Right lobe of liver (tissue), 6 donors: Measurements from ENCODE around the gene SSBP4. TPM values are rescaled to one million over a fixed set of nuclear protein-coding genes. Genes with fewer than 3 reads are reported as not detected.
A peak's percentile ranks its signal among the peaks of the same experiment; 100 is the strongest.

Experiments
- ATAC-seq, 4 donors: fragments of 200-7000 bp; cut with Tn5 transposase; one replicate each; pipeline ENCODE4 v1.9.1; 2020; ENCODE audit warnings: mild to moderate bottlenecking in 4 of 4, moderate library complexity in 4 of 4
- DNase-seq, 3 donors: peaks; one replicate each; pipeline ENCODE4 v3.0.0-alpha.2; 2020
- H3K27ac ChIP-seq, 3 donors: fragments of 200-600 bp; one replicate each; pipeline ENCODE4 v1.8.0; 2022
- H3K27me3 ChIP-seq, 2 donors: fragments of 200-600 bp; one replicate each; pipeline ENCODE4 v1.8.0; 2022
- H3K36me3 ChIP-seq, 4 donors: fragments of 200-600 bp; sonication (generic) in 1 of 4; one replicate each; pipeline versions ENCODE4 v1.5.1 to v1.8.0; 2017 to 2022; ENCODE audit warnings: control low read depth in 1 of 4
- H3K4me1 ChIP-seq, 4 donors: fragments of 200-600 bp; sonication (generic) in 1 of 4; one replicate each; pipeline versions ENCODE4 v1.5.1 to v1.8.0; 2017 to 2022; ENCODE audit warnings: control low read depth in 1 of 4
- H3K4me3 ChIP-seq, 3 donors: fragments of 200-600 bp; one replicate each; pipeline ENCODE4 v1.8.0; 2022
- H3K9me3 ChIP-seq, 4 donors: fragments of 200-600 bp; sonication (generic) in 1 of 4; one replicate each; pipeline versions ENCODE4 v1.5.1 to v1.8.0; 2017 to 2022; ENCODE audit warnings: control low read depth in 1 of 4
- POLR2A ChIP-seq: fragments of 450-650 bp; IDR thresholded peaks from one replicate; pipeline ENCODE4 v1.6.1; 2017; ENCODE audit warnings: antibody characterized with exemption, mild to moderate bottlenecking
- WGBS: methylation state at CpG from one replicate; pipeline ENCODE4 v1.1.6; 2018; ENCODE audit warnings: low coverage, low lambda C conversion rate; ENCODE audit not compliant: insufficient coverage; ENCODE audit errors: missing lambda C conversion rate; 5-methylcytosine and 5-hydroxymethylcytosine counted together
- intact Hi-C, 2 donors: fragments of 100-400 bp; cut with DNase I; formaldehyde crosslinking; loops; one replicate each; pipeline versions ENCODE4 v1.11.2 to v1.14.1; 2022
- total RNA-seq, 6 experiments: library from RNA; depleted of rRNA in 2 of 6; stranded (reverse); fragments of >200 nt in 2 of 6; fragmentation: NEBNext Ultra II Directional in 3 of 6; extraction: Animal tissue kit (Norgen Biotek cat#: 25700) in 3 of 6; gene quantifications; one replicate each; pipeline versions ENCODE4 v1.1.0 to v1.2.4, GENCODE V29; 2016 to 2023
- TF ChIP-seq, protein P1 (sequence below), 4 donors: fragments of 200-600 bp in 3 of 4; fragments of 450-650 bp in 1 of 4; IDR thresholded peaks; one replicate each; pipeline versions ENCODE4 v1.5.1 to v1.8.0; 2016 to 2022; ENCODE audit warnings: antibody characterized with exemption in 4 of 4, mild to moderate bottlenecking in 2 of 4
- donor health status: DM: no; HTN: yes; CAD: no.
- donor health status: DM: no; HTN: no; CAD: no.
- donor health status: DM: no; HTN: no; CAD: no.
- donor health status: DM: no; HTN: yes; CAD: no.
- donor health status: DM: no; HTN: yes; CAD: no.

The SSBP4 gene
- total RNA-seq, 6 experiments from 2014 or later = 12.8 to 23.9 (median 15.9) TPM

DNA sequence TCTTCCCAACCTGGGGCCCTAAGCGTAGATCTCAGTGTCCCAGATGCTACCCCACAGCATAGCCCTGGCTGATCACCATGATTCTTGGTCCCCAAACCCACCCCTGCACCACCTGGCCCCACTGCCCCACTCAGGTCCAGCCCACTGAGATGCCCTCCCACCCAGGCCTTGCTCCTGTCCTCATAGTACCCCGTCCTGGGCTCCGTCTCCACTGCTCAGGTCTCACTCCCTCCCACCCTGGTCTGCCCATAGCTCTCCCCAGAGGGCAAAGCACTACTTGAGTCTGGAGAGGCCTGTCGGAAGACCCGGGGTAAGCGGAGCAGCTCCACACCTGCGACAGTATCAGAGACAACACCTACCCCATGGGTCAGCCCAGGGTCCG lies 54.5 kb downstream of the SSBP4 start:
- Histone ChIP-seq H3K27me3 (no peaks in the 10 kb centered on the region), H3K4me1 (peaks cover 0 to 42% (median 20%) of the 10 kb centered on the region in 4 donors), H3K27ac (peak overlapping the region in 1 of 3 donors; percentile 2), H3K9me3 (no peaks in the 10 kb centered on the region), H3K36me3 (no peaks in the 10 kb centered on the region), H3K4me3 (no peak overlapping the region)
- DNase-seq (no peak), ATAC-seq (no peak)
- 100% methylated on average over 2 of the region's 8 CpGs for WGBS
- intact Hi-C loops = loop anchor here in 1 of 2 donors (10.0 kb wide), 1 partner anchor 91 kb away; no protein-coding TSS in a partner anchor
- no peak for TF ChIP-seq POLR2A
- TF ChIP-seq, protein P1, sequence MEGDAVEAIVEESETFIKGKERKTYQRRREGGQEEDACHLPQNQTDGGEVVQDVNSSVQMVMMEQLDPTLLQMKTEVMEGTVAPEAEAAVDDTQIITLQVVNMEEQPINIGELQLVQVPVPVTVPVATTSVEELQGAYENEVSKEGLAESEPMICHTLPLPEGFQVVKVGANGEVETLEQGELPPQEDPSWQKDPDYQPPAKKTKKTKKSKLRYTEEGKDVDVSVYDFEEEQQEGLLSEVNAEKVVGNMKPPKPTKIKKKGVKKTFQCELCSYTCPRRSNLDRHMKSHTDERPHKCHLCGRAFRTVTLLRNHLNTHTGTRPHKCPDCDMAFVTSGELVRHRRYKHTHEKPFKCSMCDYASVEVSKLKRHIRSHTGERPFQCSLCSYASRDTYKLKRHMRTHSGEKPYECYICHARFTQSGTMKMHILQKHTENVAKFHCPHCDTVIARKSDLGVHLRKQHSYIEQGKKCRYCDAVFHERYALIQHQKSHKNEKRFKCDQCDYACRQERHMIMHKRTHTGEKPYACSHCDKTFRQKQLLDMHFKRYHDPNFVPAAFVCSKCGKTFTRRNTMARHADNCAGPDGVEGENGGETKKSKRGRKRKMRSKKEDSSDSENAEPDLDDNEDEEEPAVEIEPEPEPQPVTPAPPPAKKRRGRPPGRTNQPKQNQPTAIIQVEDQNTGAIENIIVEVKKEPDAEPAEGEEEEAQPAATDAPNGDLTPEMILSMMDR (IDR thresholded peaks at IDR 0.05) = no peak

GRCh38 chr19:18474366-18474887 lies 55.2 kb downstream of the SSBP4 start:
- DNase-seq = no peak
- peak overlapping the region in 1 of 3 donors; percentile 2 for H3K27ac ChIP-seq
- H3K9me3 ChIP-seq = no peaks in the 10 kb centered on the region
- intact Hi-C loops = loop anchor here in 1 of 2 donors (10.0 kb wide), 1 partner anchor 90 kb away; no protein-coding TSS in a partner anchor
- 76% methylated on average over 5 of the region's 13 CpGs for WGBS
- peaks cover 0 to 42% (median 21%) of the 10 kb centered on the region in 4 donors for H3K4me1 ChIP-seq
- no peak for ATAC-seq
- no peak for TF ChIP-seq POLR2A
- TF ChIP-seq, protein P1 (IDR thresholded peaks at IDR 0.05) = no peak
- no peaks in the 10 kb centered on the region for H3K27me3 ChIP-seq
- H3K4me3 ChIP-seq = no peak overlapping the region
- no peaks in the 10 kb centered on the region for H3K36me3 ChIP-seq

DNA sequence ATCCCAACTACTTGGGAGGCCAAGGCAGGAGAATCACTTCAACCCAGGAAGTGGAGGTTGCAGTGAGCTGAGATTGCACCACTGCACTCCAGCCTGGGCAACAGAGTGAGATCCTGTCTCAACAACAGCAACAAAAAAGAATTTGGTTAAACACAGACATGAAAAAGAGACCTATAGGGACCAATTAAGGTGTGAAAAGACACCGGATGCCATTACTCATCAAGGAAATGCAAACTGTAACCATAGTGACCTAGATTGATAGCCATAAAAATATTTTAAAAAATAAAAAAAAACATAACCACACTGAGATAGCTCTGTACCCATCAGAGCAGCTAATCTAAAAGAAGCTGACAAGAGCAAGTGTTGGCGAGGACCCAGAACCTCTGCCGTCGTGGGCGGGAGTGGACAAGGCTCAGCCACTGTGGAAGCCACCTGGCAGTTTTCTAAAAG lies 55.8 kb downstream of the SSBP4 start:
- TF ChIP-seq, protein P1 (IDR thresholded peaks at IDR 0.05) = no peak
- no peak for TF ChIP-seq POLR2A
- no peaks in the 10 kb centered on the region for H3K27me3 ChIP-seq
- H3K36me3 ChIP-seq = no peaks in the 10 kb centered on the region
- no peak for DNase-seq
- no peaks in the 10 kb centered on the region for H3K9me3 ChIP-seq
- WGBS = 62% methylated on average over 5 of the region's 5 CpGs
- H3K27ac ChIP-seq = no peak overlapping the region
- no peak for ATAC-seq
- H3K4me1 ChIP-seq = peaks cover 0 to 42% (median 20%) of the 10 kb centered on the region in 4 donors
- intact Hi-C loops = loop anchor here in 1 of 2 donors (10.0 kb wide), 1 partner anchor 90 kb away; no protein-coding TSS in a partner anchor
- no peak overlapping the region for H3K4me3 ChIP-seq

- H3K36me3 ChIP-seq = no peaks in the 10 kb centered on the region
- ATAC-seq (no peak), DNase-seq (no peak)
- WGBS = 62% methylated on average over 9 of the region's 19 CpGs
- no peaks in the 10 kb centered on the region for H3K9me3 ChIP-seq
- peak overlapping the region in 1 of 3 donors; percentile 29 for H3K27ac ChIP-seq
- H3K4me3 ChIP-seq = no peak overlapping the region
- H3K27me3 ChIP-seq = no peaks in the 10 kb centered on the region
- H3K4me1 ChIP-seq = peaks cover 0 to 42% (median 18%) of the 10 kb centered on the region in 4 donors
- intact Hi-C loops = loop anchor here in 1 of 2 donors (10.0 kb wide), 1 partner anchor 89 kb away; no protein-coding TSS in a partner anchor
- TF ChIP-seq, protein P1 (IDR thresholded peaks at IDR 0.05) = no peak
- no peak for TF ChIP-seq POLR2A
Measured at GRCh38 chr19:18475762-18476331, 56.6 kb downstream of the SSBP4 start.
